ENCODE data around the gene UFD1. TPM values are rescaled to one million over a fixed set of nuclear protein-coding genes. Genes with fewer than 3 reads are reported as not detected.

The UFD1 gene
- total and polyA plus RNA-seq, 2 experiments from 2014 or later: 51.5 to 79.1 TPM

GRCh38 chr22:19454156-19454555, 24.8 kb downstream of the UFD1 start:
- no peaks in the 10 kb centered on the region for H3K9me2 ChIP-seq (replicated peaks; ENCODE audit: insufficient read depth)
- H3K36me3 ChIP-seq (replicated peaks; ENCODE audit: insufficient read depth, low read depth): no peaks in the 10 kb centered on the region
- H3K9me3 ChIP-seq (ENCODE audit: low read depth): no peaks in the 10 kb centered on the region
- H3K4me3 ChIP-seq: no peak overlapping the region
- H3K27ac ChIP-seq: no peak overlapping the region
- TF ChIP-seq EZH2phosphoT487 (IDR thresholded peaks at IDR 0.05; ENCODE audit: low read depth, severe bottlenecking, unreplicated experiment): no peak
- H3K79me2 ChIP-seq: no peaks in the 10 kb centered on the region
- WGBS (ENCODE audit: low lambda C conversion rate, missing lambda C conversion rate): 86% methylated on average over 6 of the region's 6 CpGs
- no peak overlapping the region for H2AFZ ChIP-seq
- no peak overlapping the region for H3K4me2 ChIP-seq
- no peaks in the 10 kb centered on the region for H3K4me1 ChIP-seq (ENCODE audit: insufficient read depth)
- H4K20me1 ChIP-seq (ENCODE audit: insufficient read depth, poor library complexity, severe bottlenecking): no peaks in the 10 kb centered on the region
- no peaks in the 10 kb centered on the region for H3K27me3 ChIP-seq
- DNase-seq (ENCODE audit: low spot score): no peak

GRCh38 chr22:19453718-19454117, 25.3 kb downstream of the UFD1 start:
- H3K27me3 ChIP-seq: no peaks in the 10 kb centered on the region
- H3K9me3 ChIP-seq (ENCODE audit: low read depth): no peaks in the 10 kb centered on the region
- TF ChIP-seq EZH2phosphoT487 (IDR thresholded peaks at IDR 0.05; ENCODE audit: low read depth, severe bottlenecking, unreplicated experiment) (no peak), CTCF (IDR thresholded peaks at IDR 0.05; ENCODE audit: poor library complexity) (no peak), EZH2 (IDR thresholded peaks at IDR 0.05; ENCODE audit: borderline replicate concordance) (no peak)
- H3K9me2 ChIP-seq (replicated peaks; ENCODE audit: insufficient read depth): no peaks in the 10 kb centered on the region
- H3K27ac ChIP-seq: no peak overlapping the region
- no peaks in the 10 kb centered on the region for H3K36me3 ChIP-seq (replicated peaks; ENCODE audit: insufficient read depth, low read depth)
- H3K79me2 ChIP-seq: no peaks in the 10 kb centered on the region
- H3K4me2 ChIP-seq: no peak overlapping the region
- H4K20me1 ChIP-seq (ENCODE audit: insufficient read depth, poor library complexity, severe bottlenecking): no peaks in the 10 kb centered on the region
- no peak overlapping the region for H3K4me3 ChIP-seq
- no peak overlapping the region for H2AFZ ChIP-seq
- peaks cover 2% of the 10 kb centered on the region for H3K4me1 ChIP-seq (ENCODE audit: insufficient read depth)
- 100% methylated on average over 5 of the region's 5 CpGs for WGBS (ENCODE audit: low lambda C conversion rate, missing lambda C conversion rate)
- DNase-seq (ENCODE audit: low spot score): no peak

GRCh38 chr22:19451570-19451969, 27.4 kb downstream of the UFD1 start:
- no peaks in the 10 kb centered on the region for H3K9me2 ChIP-seq (replicated peaks; ENCODE audit: insufficient read depth)
- H3K79me2 ChIP-seq: peaks cover 5% of the 10 kb centered on the region
- no peaks in the 10 kb centered on the region for H3K9me3 ChIP-seq (ENCODE audit: low read depth)
- no peak for DNase-seq (ENCODE audit: low spot score)
- H3K4me2 ChIP-seq: no peak overlapping the region
- no peaks in the 10 kb centered on the region for H3K36me3 ChIP-seq (replicated peaks; ENCODE audit: insufficient read depth, low read depth)
- H3K4me1 ChIP-seq (ENCODE audit: insufficient read depth): peaks cover 6% of the 10 kb centered on the region
- no peaks in the 10 kb centered on the region for H3K27me3 ChIP-seq
- H3K27ac ChIP-seq: no peak overlapping the region
- H4K20me1 ChIP-seq (ENCODE audit: insufficient read depth, poor library complexity, severe bottlenecking): no peaks in the 10 kb centered on the region
- WGBS (ENCODE audit: low lambda C conversion rate, missing lambda C conversion rate): 99% methylated on average over 4 of the region's 4 CpGs
- H3K4me3 ChIP-seq: no peak overlapping the region
- TF ChIP-seq EZH2phosphoT487 (IDR thresholded peaks at IDR 0.05; ENCODE audit: low read depth, severe bottlenecking, unreplicated experiment): no peak
- TF ChIP-seq EZH2 (IDR thresholded peaks at IDR 0.05; ENCODE audit: borderline replicate concordance): no peak
- TF ChIP-seq CTCF (IDR thresholded peaks at IDR 0.05; ENCODE audit: poor library complexity): no peak
- H2AFZ ChIP-seq: no peak overlapping the region

GRCh38 chr22:19450363-19451175, 28.4 kb downstream of the UFD1 start:
- no peak overlapping the region for H3K27ac ChIP-seq
- WGBS (ENCODE audit: low lambda C conversion rate, missing lambda C conversion rate): 97% methylated on average over 8 of the region's 8 CpGs

More at GRCh38 chr22:19450363-19451175, 28.4 kb downstream of the UFD1 start:
- Histone ChIP-seq H3K4me1 (ENCODE audit: insufficient read depth) (peaks cover 15% of the 10 kb centered on the region), H3K79me2 (peaks cover 15% of the 10 kb centered on the region), H4K20me1 (ENCODE audit: insufficient read depth, poor library complexity, severe bottlenecking) (no peaks in the 10 kb centered on the region), H3K4me3 (no peak overlapping the region), H3K9me3 (ENCODE audit: low read depth) (no peaks in the 10 kb centered on the region), H3K4me2 (no peak overlapping the region), H3K27me3 (no peaks in the 10 kb centered on the region), H2AFZ (no peak overlapping the region), H3K9me2 (replicated peaks; ENCODE audit: insufficient read depth) (no peaks in the 10 kb centered on the region), H3K36me3 (replicated peaks; ENCODE audit: insufficient read depth, low read depth) (no peaks in the 10 kb centered on the region)
- DNase-seq (ENCODE audit: low spot score): no peak
- TF ChIP-seq EZH2 (IDR thresholded peaks at IDR 0.05; ENCODE audit: borderline replicate concordance): no peak
- no peak for TF ChIP-seq CTCF (IDR thresholded peaks at IDR 0.05; ENCODE audit: poor library complexity)
- TF ChIP-seq EZH2phosphoT487 (IDR thresholded peaks at IDR 0.05; ENCODE audit: low read depth, severe bottlenecking, unreplicated experiment): no peak
